Uterus (tissue), 2 donors: ENCODE measurements around the gene TMEM106C.

Experiments used
- CTCF ChIP-seq, 4 experiments: fragments of 200-600 bp in 2 of 4; fragments of 450-650 bp in 2 of 4; sonication (generic) in 2 of 4; IDR thresholded peaks; one replicate each; pipeline ENCODE4 v1.5.1; 2016 to 2019; ENCODE audit warnings: antibody characterized with exemption in 4 of 4, mild to moderate bottlenecking in 2 of 4, moderate library complexity in 1 of 4
- POLR2A ChIP-seq, 2 donors: fragments of 450-650 bp; IDR thresholded peaks; one replicate each; pipeline ENCODE4 v1.6.1; 2016; ENCODE audit warnings: antibody characterized with exemption in 2 of 2, mild to moderate bottlenecking in 1 of 2, moderate library complexity in 1 of 2

GRCh38 chr12:48009471-48009870 lies 46.1 kb downstream of the TMEM106C start:
- no peak for TF ChIP-seq CTCF (IDR thresholded peaks at IDR 0.05)
- no peak for TF ChIP-seq POLR2A (IDR thresholded peaks at IDR 0.05)
